Transverse colon (tissue), 4 donors: ENCODE data around the gene PPP6R1. TPM values are rescaled to one million over a fixed set of nuclear protein-coding genes. Genes with fewer than 3 reads are reported as not detected.

Source experiments
- DNase-seq: peaks from one replicate; pipeline ENCODE4 v3.0.0-alpha.2; 2019
- H3K27ac ChIP-seq, 4 donors: fragments of 200-600 bp; sonication (generic); 2 replicates each; pipeline ENCODE4 v1.5.1; 2016 to 2018; ENCODE audit warnings: inconsistent platforms in 4 of 4
- H3K27me3 ChIP-seq: fragments of 200-600 bp; sonication (generic); 2 replicates; pipeline ENCODE4 v1.5.1; 2017; ENCODE audit warnings: inconsistent platforms
- H3K36me3 ChIP-seq, 4 donors: fragments of 200-600 bp; sonication (generic); 2 replicates each; pipeline ENCODE4 v1.5.1; 2017 to 2019; ENCODE audit warnings: inconsistent platforms in 4 of 4
- H3K4me1 ChIP-seq, 4 donors: fragments of 200-600 bp; sonication (generic); 2 replicates each; pipeline ENCODE4 v1.5.1; 2017 to 2020; ENCODE audit warnings: inconsistent platforms in 4 of 4
- H3K4me3 ChIP-seq, 4 donors: fragments of 200-600 bp; sonication (generic); 1 replicate in 1 of 4; 2 replicates in 3 of 4; pipeline versions ENCODE4 v1.5.1 to v1.6.1; 2017 to 2019; ENCODE audit warnings: inconsistent platforms in 4 of 4
- H3K9me3 ChIP-seq, 2 donors: fragments of 200-600 bp; sonication (generic); 2 replicates each; pipeline ENCODE4 v1.5.1; 2017 to 2019; ENCODE audit warnings: inconsistent platforms in 2 of 2
- CTCF ChIP-seq, 5 experiments: fragments of 200-600 bp in 3 of 5; fragments of 450-650 bp in 2 of 5; sonication (generic) in 3 of 5; IDR thresholded peaks; 1 replicate in 2 of 5; 2 replicates in 3 of 5; pipeline ENCODE4 v1.5.1; 2016 to 2017; ENCODE audit warnings: antibody characterized with exemption in 5 of 5, inconsistent platforms in 3 of 5, mild to moderate bottlenecking in 2 of 5, moderate library complexity in 1 of 5
- EP300 ChIP-seq: sonication (generic); formaldehyde crosslinking; IDR thresholded peaks from one replicate; pipeline ENCODE4 v1.6.1; 2017; ENCODE audit warnings: antibody characterized with exemption, low read depth
- POLR2A ChIP-seq: fragments of 450-650 bp; IDR thresholded peaks from one replicate; pipeline ENCODE4 v1.6.1; 2016; ENCODE audit warnings: antibody characterized with exemption, mild to moderate bottlenecking, moderate library complexity
- POLR2AphosphoS5 ChIP-seq, 3 donors: sonication (generic); formaldehyde crosslinking; IDR thresholded peaks; one replicate each; pipeline ENCODE4 v1.6.1; 2016; ENCODE audit warnings: antibody characterized with exemption in 3 of 3
- WGBS, 2 donors: methylation state at CpG; one replicate each; pipeline ENCODE4 v1.1.5; 2018; ENCODE audit warnings: low coverage in 1 of 2; 5-methylcytosine and 5-hydroxymethylcytosine counted together
- in situ Hi-C, 4 donors: fragments of 200-750 bp; cut with MboI; loops; one replicate each; pipeline versions ENCODE4 v1.15.0 to v1.15.1; 2017; ENCODE audit warnings: low sequenced_read_pairs in 3 of 4, low pct_ligation_motif_present in 1 of 4, low pct_unique_long_range_greater_than_20kb in 1 of 4
- intact Hi-C: fragments of 100-400 bp; cut with DNase I; formaldehyde crosslinking; loops from one replicate; pipeline ENCODE4 v1.15.1; 2023; ENCODE audit warnings: low total_unique reads
- small RNA-seq, 4 donors: library from RNA; depleted of rRNA; stranded (forward); fragments of <200 nt; gene quantifications; one replicate each; pipeline ENCODE3, GENCODE V24; 2016
- total RNA-seq, 4 donors: library from RNA; depleted of rRNA; stranded (reverse); fragments of >200 nt; gene quantifications; one replicate each; pipeline ENCODE4 v1.1.0, GENCODE V29; 2016

Gene PPP6R1
- total RNA-seq, 4 donors from 2014 or later: 51.3 to 91.5 (median 60.7) TPM

- DNase-seq: no peak
- WGBS, 2 donors: 81% methylated on average over 12 of the region's 12 CpGs; no CpG with 5 or more reads in 1 of the 2 donors
- TF ChIP-seq POLR2AphosphoS5 (IDR thresholded peaks at IDR 0.05): no peak
- TF ChIP-seq POLR2A: no peak
- no peak for TF ChIP-seq EP300
- TF ChIP-seq CTCF (IDR thresholded peaks at IDR 0.05): no peak
- Histone ChIP-seq H3K36me3 (no peaks in the 10 kb centered on the region), H3K27ac (no peak overlapping the region), H3K4me1 (no peaks in the 10 kb centered on the region), H3K4me3 (no peak overlapping the region), H3K9me3 (no peaks in the 10 kb centered on the region), H3K27me3 (peaks cover 18% of the 10 kb centered on the region)
- intact Hi-C loops: no loop called here
- in situ Hi-C loops: no loop called here
These were observed 72.7 kb downstream of the PPP6R1 start for GRCh38 chr19:55186080-55186479.

- Histone ChIP-seq H3K9me3 (no peaks in the 10 kb centered on the region), H3K4me1 (peaks cover 11 to 17% (median 15%) of the 10 kb centered on the region in 4 donors), H3K27me3 (peaks cover 62% of the 10 kb centered on the region), H3K36me3 (no peaks in the 10 kb centered on the region), H3K4me3 (no peak overlapping the region), H3K27ac (no peak overlapping the region)
- DNase-seq: no peak
- intact Hi-C loops (no loop called here), in situ Hi-C loops (no loop called here)
- WGBS, 2 donors: 94% methylated on average over 20 of the region's 20 CpGs; no CpG with 5 or more reads in 1 of the 2 donors
- TF ChIP-seq POLR2AphosphoS5 (IDR thresholded peaks at IDR 0.05): no peak
- no peak for TF ChIP-seq CTCF (IDR thresholded peaks at IDR 0.05)
- TF ChIP-seq POLR2A: no peak
These were observed 77.1 kb downstream of the PPP6R1 start for GRCh38 chr19:55181740-55182139.

Small RNAs within 50 kb of the gene (small RNA-seq; reads per million reads assigned to genes)
- gene MIR6802 (0 to 0.24 (median 0.09) reads per million in 4 donors), gene MIR6803 (0 to 0.55 (median 0.26) reads per million in 4 donors), gene MIR6804 (0 reads per million in 4 donors)

Other genes starting within 250 kb of the PPP6R1 start
- under 1 TPM in 2 of 4 donors, not detected in 2; 0.68 to 1.00 TPM for gene GP6, start 220.8 kb downstream of the PPP6R1 start, total RNA-seq
- 100 to 1,000 TPM in 1 of 4 donors, 10 to 100 TPM in 3; 28.4 to 125 (median 61.7) TPM for gene RDH13, start 195.9 kb downstream of the PPP6R1 start, total RNA-seq
- gene EPS8L1, start 183.1 kb downstream of the PPP6R1 start, total RNA-seq: 100 to 1,000 TPM in 1 of 4 donors, 10 to 100 TPM in 3; 28.7 to 115 (median 49.1) TPM
- gene PPP1R12C, start 141.4 kb downstream of the PPP6R1 start, total RNA-seq: 100 to 1,000 TPM; 101 to 350 (median 154) TPM
- gene TNNT1, start 109.8 kb downstream of the PPP6R1 start, total RNA-seq: 1 to 10 TPM in 2 of 4 donors, not detected in 2; 1.6 to 4.1 TPM
- gene TNNI3, start 101.3 kb downstream of the PPP6R1 start, total RNA-seq: not detected
- gene DNAAF3, start 92.4 kb downstream of the PPP6R1 start, total RNA-seq: under 1 TPM in 2 of 4 donors, not detected in 2; 0.40 to 0.41 TPM
- gene SYT5, start 78.7 kb downstream of the PPP6R1 start, total RNA-seq: 1 to 10 TPM in 1 of 4 donors, under 1 TPM in 2, not detected in 1; 0.48 to 9.6 (median 0.96) TPM
- 100 to 1,000 TPM in 2 of 4 donors, 10 to 100 TPM in 2; 31.2 to 176 (median 102) TPM for gene PTPRH, start 49.5 kb downstream of the PPP6R1 start, total RNA-seq
- gene TMEM86B, start 30.3 kb downstream of the PPP6R1 start, total RNA-seq: 10 to 100 TPM in 1 of 4 donors, 1 to 10 TPM in 3; 2.0 to 40.8 (median 4.4) TPM
- 10 to 100 TPM in 3 of 4 donors, 1 to 10 TPM in 1; 4.5 to 98.7 (median 27.0) TPM for gene HSPBP1, start 21.1 kb upstream of the PPP6R1 start, total RNA-seq
- gene BRSK1, start 25.0 kb upstream of the PPP6R1 start, total RNA-seq: 10 to 100 TPM in 1 of 4 donors, 1 to 10 TPM in 3; 1.4 to 17.6 (median 4.7) TPM
- 100 to 1,000 TPM in 1 of 4 donors, 10 to 100 TPM in 3; 26.5 to 135 (median 57.4) TPM for gene TMEM150B, start 66.3 kb upstream of the PPP6R1 start, total RNA-seq
- gene KMT5C, start 80.9 kb upstream of the PPP6R1 start, total RNA-seq: 10 to 100 TPM; 27.8 to 80.8 (median 31.3) TPM
- gene COX6B2, start 95.7 kb upstream of the PPP6R1 start, total RNA-seq: 10 to 100 TPM in 3 of 4 donors, 1 to 10 TPM in 1; 4.0 to 58.7 (median 21.0) TPM
- gene GARIN5B, start 104.2 kb upstream of the PPP6R1 start, total RNA-seq: not detected
- under 1 TPM in 1 of 4 donors, not detected in 3; 0.48 TPM for gene IL11, start 111.4 kb upstream of the PPP6R1 start, total RNA-seq
- gene TMEM190, start 117.8 kb upstream of the PPP6R1 start, total RNA-seq: not detected
- gene TMEM238, start 125.3 kb upstream of the PPP6R1 start, total RNA-seq: 100 to 1,000 TPM in 1 of 4 donors, 10 to 100 TPM in 3; 12.0 to 199 (median 42.5) TPM
- gene RPL28, start 126.9 kb upstream of the PPP6R1 start, total RNA-seq: 100 to 1,000 TPM; 448 to 648 (median 605) TPM
- 10 to 100 TPM; 12.4 to 40.8 (median 18.1) TPM for gene UBE2S, start 148.8 kb upstream of the PPP6R1 start, total RNA-seq
- under 1 TPM in 1 of 4 donors, not detected in 3; 0.75 TPM for gene SHISA7, start 184.3 kb upstream of the PPP6R1 start, total RNA-seq
- gene ISOC2, start 202.6 kb upstream of the PPP6R1 start, total RNA-seq: 100 to 1,000 TPM in 2 of 4 donors, 10 to 100 TPM in 2; 71.1 to 142 (median 97.6) TPM
- gene C19orf85, start 205.7 kb upstream of the PPP6R1 start, total RNA-seq: not detected
- gene ZNF628, start 217.6 kb upstream of the PPP6R1 start, total RNA-seq: 1 to 10 TPM; 5.9 to 7.6 (median 6.4) TPM
- 1 to 10 TPM in 2 of 4 donors, not detected in 2; 2.1 to 2.7 TPM for gene NAT14, start 226.2 kb upstream of the PPP6R1 start, total RNA-seq
- gene SSC5D, start 229.4 kb upstream of the PPP6R1 start, total RNA-seq: 10 to 100 TPM in 2 of 4 donors, 1 to 10 TPM in 2; 3.4 to 41.2 (median 11.1) TPM